Liver (tissue), 9 donors: ENCODE measurements around the gene TP73. TPM values are rescaled to one million over a fixed set of nuclear protein-coding genes. Genes with fewer than 3 reads are reported as not detected.

Experiments used
- DNase-seq: peaks from one replicate; pipeline ENCODE4 v3.0.0-alpha.2; 2017; ENCODE audit warnings: low spot score
- H3K27ac ChIP-seq, 2 donors: one replicate each; pipeline ENCODE4 v1.7.0; 2013; ENCODE audit warnings: inconsistent platforms in 2 of 2, low read length in 2 of 2, control low read depth in 1 of 2, low read depth in 1 of 2, mild to moderate bottlenecking in 1 of 2
- H3K27me3 ChIP-seq, 4 donors: one replicate each; pipeline versions ENCODE4 v1.6.1 to v1.7.0; 2013; ENCODE audit warnings: low read length in 3 of 4, inconsistent platforms in 1 of 4, mild to moderate bottlenecking in 1 of 4, moderate library complexity in 1 of 4; ENCODE audit not compliant: control insufficient read depth in 4 of 4, insufficient read depth in 4 of 4
- H3K36me3 ChIP-seq, 4 donors: one replicate each; pipeline versions ENCODE4 v1.6.1 to v1.7.0; 2013; ENCODE audit warnings: low read length in 3 of 4, mild to moderate bottlenecking in 3 of 4, low read depth in 1 of 4, moderate library complexity in 1 of 4; ENCODE audit not compliant: control insufficient read depth in 4 of 4, insufficient read depth in 3 of 4
- H3K4me1 ChIP-seq, 4 donors: one replicate each; pipeline versions ENCODE4 v1.6.1 to v1.7.0; 2013; ENCODE audit warnings: low read length in 3 of 4, mild to moderate bottlenecking in 3 of 4, moderate library complexity in 1 of 4; ENCODE audit not compliant: control insufficient read depth in 4 of 4, insufficient read depth in 4 of 4
- H3K4me3 ChIP-seq, 3 donors: one replicate each; pipeline versions ENCODE4 v1.6.1 to v1.7.0; 2013; ENCODE audit warnings: low read length in 3 of 3, control low read depth in 1 of 3, low read depth in 1 of 3, mild to moderate bottlenecking in 1 of 3
- H3K9ac ChIP-seq, 2 donors: one replicate each; pipeline ENCODE4 v1.7.0; 2013; ENCODE audit warnings: low read length in 2 of 2, mild to moderate bottlenecking in 2 of 2, moderate library complexity in 2 of 2, control low read depth in 1 of 2, low read depth in 1 of 2
- H3K9me3 ChIP-seq, 4 donors: one replicate each; pipeline versions ENCODE4 v1.6.1 to v1.7.0; 2013; ENCODE audit warnings: low read length in 3 of 4; ENCODE audit not compliant: control insufficient read depth in 4 of 4
- EGR1 ChIP-seq, 2 donors: IDR thresholded peaks; 2 replicates each; pipeline ENCODE4 v1.6.1; 2016 to 2018; ENCODE audit warnings: antibody characterized with exemption in 2 of 2, low read depth in 2 of 2
- FOXA1 ChIP-seq: IDR thresholded peaks from 2 replicates; pipeline ENCODE4 v1.6.1; 2016; ENCODE audit warnings: antibody characterized with exemption
- FOXA2 ChIP-seq: IDR thresholded peaks from 2 replicates; pipeline ENCODE4 v1.6.1; 2016; ENCODE audit warnings: antibody characterized with exemption
- HNF4A ChIP-seq, 2 donors: conservative IDR thresholded peaks; 2 replicates each; pipeline ENCODE4 v1.6.1; 2016; ENCODE audit warnings: antibody characterized with exemption in 2 of 2, mild to moderate bottlenecking in 2 of 2
- HNF4G ChIP-seq: IDR thresholded peaks from 2 replicates; pipeline ENCODE4 v1.6.1; 2016; ENCODE audit warnings: antibody characterized with exemption
- JUND ChIP-seq, 2 donors: IDR thresholded peaks; 2 replicates each; pipeline ENCODE4 v1.6.1; 2016; ENCODE audit warnings: antibody characterized with exemption in 2 of 2
- MAX ChIP-seq: IDR thresholded peaks from 2 replicates; pipeline ENCODE4 v1.6.1; 2016; ENCODE audit warnings: antibody characterized with exemption
- RAD21 ChIP-seq, 2 donors: IDR thresholded peaks; 2 replicates each; pipeline ENCODE4 v1.6.1; 2016; ENCODE audit warnings: antibody characterized with exemption in 2 of 2, mild to moderate bottlenecking in 2 of 2
- RXRA ChIP-seq, 2 donors: IDR thresholded peaks; 2 replicates each; pipeline ENCODE4 v1.6.1; 2017 to 2018; ENCODE audit warnings: antibody characterized with exemption in 2 of 2, mild to moderate bottlenecking in 1 of 2
- ZBTB33 ChIP-seq: IDR thresholded peaks from 2 replicates; pipeline ENCODE4 v1.6.1; 2016; ENCODE audit warnings: antibody characterized with exemption
- WGBS: extraction: QIAGEN DNeasy Blood & Tissue Kit; methylation state at CpG from one replicate; pipeline ENCODE4 v1.1.7; 2013; 5-methylcytosine and 5-hydroxymethylcytosine counted together
- polyA plus RNA-seq, 2 donors: library from polyadenylated mRNA; stranded (reverse) in 1 of 2; unstranded in 1 of 2; fragments of 200-250 nt in 1 of 2; fragments of >200 nt in 1 of 2; fragmentation: Nextera tagmentation in 1 of 2; extraction: Ambion mirVana in 1 of 2; gene quantifications; one replicate each; pipeline versions ENCODE4 v1.2.1 to v1.2.3, GENCODE V29; 2013 to 2015
- total RNA-seq, 2 donors: library from RNA; depleted of rRNA; stranded (reverse); fragments of >200 nt; gene quantifications; one replicate each; pipeline ENCODE4 v1.2.3, GENCODE V29; 2014
- donor health status: healthy.
- donor health status: healthy.
- donor health status: healthy.
- donor health status: healthy.
- donor health status: healthy.

Gene TP73
- total and polyA plus RNA-seq, 4 donors = 0.08 to 0.29 (median 0.18) TPM

- H3K4me3 ChIP-seq = no peak overlapping the region
- H3K36me3 ChIP-seq = no peaks in the 10 kb centered on the region
- WGBS = 59% methylated on average over 37 of the region's 37 CpGs
- DNase-seq = peak; percentile 59
- TF ChIP-seq RAD21 (IDR thresholded peaks at IDR 0.05) = no peak
- TF ChIP-seq FOXA1 = no peak
- TF ChIP-seq MAX = no peak
- no peak for TF ChIP-seq HNF4G
- TF ChIP-seq HNF4A (conservative IDR thresholded peaks at IDR 0.05) = no peak
- no peaks in the 10 kb centered on the region for H3K4me1 ChIP-seq
- no peaks in the 10 kb centered on the region for H3K9me3 ChIP-seq
- H3K9ac ChIP-seq = no peak overlapping the region
- H3K27ac ChIP-seq = no peak overlapping the region
- H3K27me3 ChIP-seq = no peaks in the 10 kb centered on the region
Measured at GRCh38 chr1:3727042-3727824, 74.9 kb downstream of the TP73 start.

DNA sequence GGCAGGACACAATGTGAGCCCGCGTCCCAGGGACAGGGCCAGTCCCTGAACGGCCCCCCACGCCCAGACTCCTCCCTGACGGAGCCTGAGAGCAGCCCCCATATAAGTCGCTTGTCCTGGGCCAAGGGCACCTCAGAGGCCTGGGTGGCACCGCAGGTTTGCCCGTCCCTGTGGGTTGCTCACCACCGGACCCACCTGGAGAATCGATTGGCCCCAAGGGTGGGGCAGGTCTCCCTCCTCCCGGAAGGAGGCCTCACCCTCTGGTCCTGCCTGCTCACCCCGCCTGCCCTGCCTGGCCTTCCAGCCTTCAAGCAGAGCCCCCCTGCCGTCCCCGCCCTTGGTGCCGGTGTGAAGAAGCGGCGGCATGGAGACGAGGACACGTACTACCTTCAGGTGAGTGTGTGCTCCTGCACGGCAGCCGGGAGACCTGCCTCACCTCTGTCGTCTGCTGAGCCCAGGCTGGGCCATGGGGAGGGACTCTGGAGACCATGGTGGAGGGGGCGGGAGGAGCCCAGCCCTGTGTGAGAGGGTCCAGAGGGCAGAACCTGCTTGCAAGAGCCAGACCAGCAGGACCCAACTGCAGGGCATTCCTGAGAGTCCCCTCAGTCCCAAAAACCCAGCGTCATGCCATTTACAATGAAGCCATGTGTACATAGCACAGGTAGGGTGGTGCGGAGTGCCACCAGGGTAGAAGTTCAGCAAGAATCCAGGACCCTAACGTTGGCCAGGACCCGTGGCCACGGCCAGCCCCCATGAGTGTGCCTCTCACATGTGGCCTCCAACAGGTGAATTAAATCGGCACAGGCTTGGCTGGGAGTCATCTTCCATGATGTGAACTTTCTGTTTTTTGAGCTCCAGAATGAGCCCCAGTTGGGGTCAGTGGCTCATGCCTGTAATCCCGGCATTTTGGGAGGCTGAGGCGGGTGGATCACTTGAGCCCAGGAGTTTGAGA lies 75.8 kb downstream of the TP73 start:
- DNase-seq = no peak
- no peak for TF ChIP-seq RXRA (IDR thresholded peaks at IDR 0.05)
- TF ChIP-seq FOXA2 = no peak
- no peak for TF ChIP-seq JUND (IDR thresholded peaks at IDR 0.05)
- TF ChIP-seq MAX = no peak
- no peak for TF ChIP-seq ZBTB33
- TF ChIP-seq EGR1 (IDR thresholded peaks at IDR 0.05; ENCODE audit: low read depth in 2 of 2) = no peak
- Histone ChIP-seq H3K36me3 (no peaks in the 10 kb centered on the region), H3K9ac (no peak overlapping the region), H3K27me3 (no peaks in the 10 kb centered on the region), H3K27ac (no peak overlapping the region), H3K9me3 (no peaks in the 10 kb centered on the region), H3K4me3 (no peak overlapping the region), H3K4me1 (peaks cover 0 to 3% (median 1%) of the 10 kb centered on the region in 4 donors)
- WGBS = 85% methylated on average over 31 of the region's 31 CpGs

GRCh38 chr1:3729594-3730542 lies 77.6 kb downstream of the TP73 start:
- no peaks in the 10 kb centered on the region for H3K9me3 ChIP-seq
- no peak for DNase-seq
- H3K9ac ChIP-seq = no peak overlapping the region
- H3K27me3 ChIP-seq = no peaks in the 10 kb centered on the region
- no peak overlapping the region for H3K27ac ChIP-seq
- no peak for TF ChIP-seq FOXA2
- H3K4me3 ChIP-seq = no peak overlapping the region
- no peaks in the 10 kb centered on the region for H3K36me3 ChIP-seq
- 87% methylated on average over 32 of the region's 32 CpGs for WGBS
- peaks cover 1 to 14% (median 10%) of the 10 kb centered on the region in 4 donors for H3K4me1 ChIP-seq
